ENCODE results near the gene TMEM26. TPM values are rescaled to one million over a fixed set of nuclear protein-coding genes. Genes with fewer than 3 reads are reported as not detected.
A peak's percentile ranks its signal among the peaks of the same experiment; 100 is the strongest.

TMEM26 gene
- total RNA-seq, 2 donors from 2014 or later: not detected

DNA sequence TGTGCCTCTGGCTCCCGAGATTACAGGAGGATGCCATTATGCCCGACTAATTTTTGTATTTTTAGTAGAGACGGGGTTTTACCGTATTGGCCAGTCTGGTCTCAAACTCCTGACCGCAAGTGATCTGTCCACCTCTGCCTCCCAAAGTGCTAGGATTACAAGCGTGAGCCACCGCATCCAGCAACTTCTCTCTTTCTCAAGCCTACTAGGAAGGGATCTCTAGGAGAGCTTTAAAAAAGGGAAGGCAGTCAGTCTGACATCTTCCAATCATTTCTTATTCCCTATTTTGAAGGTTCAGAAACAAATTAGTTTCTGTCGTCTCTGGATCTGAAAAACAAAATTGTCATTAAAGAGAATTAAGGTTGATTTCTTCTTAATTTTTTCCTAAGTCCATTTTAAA is 2.5 kb upstream of the TMEM26 start:
- ATAC-seq (no peak), DNase-seq (no peak)
- H3K27ac ChIP-seq: no peak overlapping the region
- 87 to 92% methylated on average over 8 of the region's 8 CpGs for WGBS, 2 donors
- no peak overlapping the region for H3K4me3 ChIP-seq
- H3K4me1 ChIP-seq: peaks cover 26% of the 10 kb centered on the region
- H3K27me3 ChIP-seq: peaks cover 0 to 5% of the 10 kb centered on the region in 2 donors
- no peaks in the 10 kb centered on the region for H3K36me3 ChIP-seq (replicated peaks in 1 of 2; ENCODE audit: insufficient read depth in 1 of 2, low read depth in 2 of 2)
- TF ChIP-seq, protein P1, sequence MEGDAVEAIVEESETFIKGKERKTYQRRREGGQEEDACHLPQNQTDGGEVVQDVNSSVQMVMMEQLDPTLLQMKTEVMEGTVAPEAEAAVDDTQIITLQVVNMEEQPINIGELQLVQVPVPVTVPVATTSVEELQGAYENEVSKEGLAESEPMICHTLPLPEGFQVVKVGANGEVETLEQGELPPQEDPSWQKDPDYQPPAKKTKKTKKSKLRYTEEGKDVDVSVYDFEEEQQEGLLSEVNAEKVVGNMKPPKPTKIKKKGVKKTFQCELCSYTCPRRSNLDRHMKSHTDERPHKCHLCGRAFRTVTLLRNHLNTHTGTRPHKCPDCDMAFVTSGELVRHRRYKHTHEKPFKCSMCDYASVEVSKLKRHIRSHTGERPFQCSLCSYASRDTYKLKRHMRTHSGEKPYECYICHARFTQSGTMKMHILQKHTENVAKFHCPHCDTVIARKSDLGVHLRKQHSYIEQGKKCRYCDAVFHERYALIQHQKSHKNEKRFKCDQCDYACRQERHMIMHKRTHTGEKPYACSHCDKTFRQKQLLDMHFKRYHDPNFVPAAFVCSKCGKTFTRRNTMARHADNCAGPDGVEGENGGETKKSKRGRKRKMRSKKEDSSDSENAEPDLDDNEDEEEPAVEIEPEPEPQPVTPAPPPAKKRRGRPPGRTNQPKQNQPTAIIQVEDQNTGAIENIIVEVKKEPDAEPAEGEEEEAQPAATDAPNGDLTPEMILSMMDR (IDR thresholded peaks at IDR 0.05): no peak
- TF ChIP-seq POLR2A (IDR thresholded peaks at IDR 0.05): no peak
- intact Hi-C loops (cut with DNase I): no loop called here
- H3K9me3 ChIP-seq: no peaks in the 10 kb centered on the region

DNA sequence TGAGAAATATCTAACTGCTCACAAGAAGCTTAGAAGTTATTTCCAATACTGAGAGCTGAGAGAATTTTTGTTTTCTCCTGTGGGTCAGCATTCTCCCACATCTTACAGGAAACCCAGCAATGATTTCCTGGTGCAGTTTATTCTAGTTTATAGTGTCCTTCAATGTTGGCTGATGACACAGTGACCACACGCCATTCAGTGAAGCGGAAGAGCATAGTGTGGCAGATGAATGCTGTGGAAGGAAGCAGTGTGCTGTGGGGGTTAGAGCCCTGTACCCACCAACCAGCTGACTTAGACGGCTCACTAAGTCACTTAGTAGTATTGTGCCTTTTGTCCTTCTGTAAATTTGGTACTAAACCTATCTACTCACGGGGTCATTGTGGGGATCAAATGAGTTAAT is 1.4 kb upstream of the TMEM26 start:
- ATAC-seq: no peak
- H3K27ac ChIP-seq: no peak overlapping the region
- 84 to 92% methylated on average over 4 of the region's 4 CpGs for WGBS, 2 donors
- H3K27me3 ChIP-seq: peaks cover 0 to 5% of the 10 kb centered on the region in 2 donors
- intact Hi-C loops (cut with DNase I): no loop called here
- H3K36me3 ChIP-seq (replicated peaks in 1 of 2; ENCODE audit: insufficient read depth in 1 of 2, low read depth in 2 of 2): no peaks in the 10 kb centered on the region
- no peak overlapping the region for H3K4me3 ChIP-seq
- no peak for DNase-seq
- TF ChIP-seq, protein P1 (IDR thresholded peaks at IDR 0.05): no peak
- no peak for TF ChIP-seq POLR2A (IDR thresholded peaks at IDR 0.05)
- H3K4me1 ChIP-seq: peaks cover 26% of the 10 kb centered on the region
- H3K9me3 ChIP-seq: no peaks in the 10 kb centered on the region

DNA sequence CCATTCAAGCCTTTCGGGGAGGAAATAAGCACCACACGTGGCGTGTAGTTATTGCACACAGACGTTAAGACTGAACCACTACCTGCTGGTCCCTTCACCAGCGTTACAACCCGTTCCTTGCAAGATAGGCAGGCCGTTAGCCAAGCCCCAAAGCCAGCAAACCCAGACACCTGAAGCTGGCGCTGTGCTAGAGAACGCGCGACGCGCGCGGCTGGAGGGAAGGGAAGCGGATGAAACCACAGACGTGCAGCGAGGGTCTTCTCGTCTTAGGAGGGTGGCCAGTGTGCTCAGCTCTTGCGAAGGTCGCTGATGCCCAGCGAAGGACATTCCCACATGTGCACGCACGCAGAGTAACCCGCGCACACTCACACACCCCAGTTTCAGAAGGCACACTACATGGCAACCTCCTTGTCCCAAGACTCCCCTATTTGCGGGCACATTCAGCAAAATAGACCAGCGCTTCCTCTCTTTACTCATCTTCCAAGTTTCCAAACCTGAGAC is 980 bp downstream of the TMEM26 start:
- WGBS, 2 donors: 10 to 11% methylated on average over 20 to 28 of the region's 28 CpGs
- ATAC-seq (no peak), DNase-seq (peak in 2 of 4 donors; percentile 21 to 32)
- intact Hi-C loops (cut with DNase I): no loop called here
- Histone ChIP-seq H3K9me3 (no peaks in the 10 kb centered on the region), H3K4me1 (peaks cover 26% of the 10 kb centered on the region), H3K4me3 (no peak overlapping the region), H3K27ac (no peak overlapping the region), H3K36me3 (replicated peaks in 1 of 2; ENCODE audit: insufficient read depth in 1 of 2, low read depth in 2 of 2) (no peaks in the 10 kb centered on the region), H3K27me3 (peaks cover 0 to 5% of the 10 kb centered on the region in 2 donors)
- TF ChIP-seq POLR2A (IDR thresholded peaks at IDR 0.05): no peak
- TF ChIP-seq, protein P1 (IDR thresholded peaks at IDR 0.05): no peak

DNA sequence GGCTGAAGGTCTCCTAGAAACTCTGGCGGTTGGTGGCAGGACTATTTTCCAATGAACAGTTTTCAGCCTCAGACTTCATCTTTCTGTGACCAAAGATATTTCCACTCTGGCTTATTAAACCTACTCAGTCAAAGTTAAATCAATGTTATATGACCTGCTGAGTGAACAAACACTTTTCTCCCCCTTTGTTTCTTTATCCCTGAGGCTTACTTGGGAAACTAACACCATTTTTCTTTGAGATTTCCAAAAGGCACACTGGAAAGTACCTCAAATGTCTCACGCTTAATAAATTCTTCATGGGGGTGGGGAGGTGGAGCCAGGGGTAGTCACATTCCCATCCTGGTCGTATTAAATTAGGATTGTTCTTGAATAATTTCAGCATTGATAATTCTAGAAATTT is 1.8 kb downstream of the TMEM26 start:
- TF ChIP-seq POLR2A (IDR thresholded peaks at IDR 0.05): no peak
- TF ChIP-seq, protein P1 (IDR thresholded peaks at IDR 0.05): no peak
- H3K9me3 ChIP-seq: no peaks in the 10 kb centered on the region
- no peaks in the 10 kb centered on the region for H3K36me3 ChIP-seq (replicated peaks in 1 of 2; ENCODE audit: insufficient read depth in 1 of 2, low read depth in 2 of 2)
- 71 to 89% methylated on average over 3 of the region's 3 CpGs for WGBS, 2 donors
- no peak for ATAC-seq
- intact Hi-C loops (cut with DNase I): no loop called here
- peaks cover 0 to 5% of the 10 kb centered on the region in 2 donors for H3K27me3 ChIP-seq
- H3K4me3 ChIP-seq: no peak overlapping the region
- H3K4me1 ChIP-seq: peaks cover 22% of the 10 kb centered on the region
- no peak for DNase-seq
- no peak overlapping the region for H3K27ac ChIP-seq

Data from body of pancreas (tissue), 4 donors.